OCI-LY3 (cell line): ENCODE data around the gene SNTG2.

ENCODE experiments used
- H2AFZ ChIP-seq: fragments of 200-600, 300-600 bp; shearing (Covaris generic); 2 replicates; pipeline ENCODE4 v1.6.0; 2014; ENCODE audit warnings: antibody characterized with exemption, low read depth, low read length
- H3K27ac ChIP-seq: fragments of 200-600, 300-600 bp; sonication (generic); 2 replicates; pipeline ENCODE4 v1.5.1; 2014; ENCODE audit warnings: mild to moderate bottlenecking, low read length, moderate library complexity, mixed read lengths
- H3K27me3 ChIP-seq: fragments of 200-600, 300-600 bp; sonication (generic); 2 replicates; pipeline ENCODE4 v1.6.1; 2014; ENCODE audit warnings: low read depth, low read length, mixed read lengths
- H3K36me3 ChIP-seq: fragments of 200-600, 300-600 bp; sonication (generic); replicated peaks from 2 replicates; pipeline ENCODE3; 2014; ENCODE audit warnings: low read depth, low read length, mixed read lengths
- H3K4me1 ChIP-seq: fragments of 300-600, 200-600 bp; sonication (generic); 2 replicates; pipeline ENCODE4 v1.6.1; 2014; ENCODE audit warnings: low read length, mixed read lengths
- H3K4me2 ChIP-seq: fragments of 200-600, 300-600 bp; sonication (generic); 2 replicates; pipeline ENCODE4 v1.6.1; 2014; ENCODE audit warnings: low read length, mixed read lengths
- H3K4me3 ChIP-seq: fragments of 300-600, 200-600 bp; sonication (generic); 2 replicates; pipeline ENCODE4 v1.5.1; 2014; ENCODE audit warnings: antibody characterized with exemption, mild to moderate bottlenecking, low read length, moderate library complexity
- H3K79me2 ChIP-seq: fragments of 300-600, 200-600 bp; shearing (Covaris generic); 2 replicates; pipeline ENCODE4 v1.6.1; 2014; ENCODE audit warnings: mild to moderate bottlenecking, low read length, mixed read lengths
- H3K9ac ChIP-seq: fragments of 300-600, 200-600 bp; shearing (Covaris generic); 2 replicates; pipeline ENCODE4 v1.6.0; 2014; ENCODE audit warnings: mild to moderate bottlenecking, low read length, moderate library complexity
- H3K9me3 ChIP-seq: fragments of 200-600, 300-600 bp; shearing (Covaris generic); 2 replicates; pipeline ENCODE4 v1.6.1; 2014; ENCODE audit warnings: low read length, mixed read lengths; ENCODE audit not compliant: insufficient read depth
- H4K20me1 ChIP-seq: fragments of 200-600, 300-600 bp; sonication (generic); 2 replicates; pipeline ENCODE4 v1.6.1; 2016; ENCODE audit warnings: low read length, mixed read lengths; ENCODE audit not compliant: insufficient read depth
- EZH2phosphoT487 ChIP-seq: fragments of 200-600 bp; shearing (Covaris generic); IDR thresholded peaks from 2 replicates; pipeline ENCODE4 v1.6.1; 2018; ENCODE audit warnings: antibody characterized with exemption, mixed run types, low read depth
- TF ChIP-seq, protein P1 (sequence below): fragments of 200-600, 300-600 bp; sonication (generic); IDR thresholded peaks from 2 replicates; pipeline ENCODE4 v1.5.1; 2014; ENCODE audit warnings: antibody characterized with exemption, low read length, low read depth

The SNTG2 gene

DNA sequence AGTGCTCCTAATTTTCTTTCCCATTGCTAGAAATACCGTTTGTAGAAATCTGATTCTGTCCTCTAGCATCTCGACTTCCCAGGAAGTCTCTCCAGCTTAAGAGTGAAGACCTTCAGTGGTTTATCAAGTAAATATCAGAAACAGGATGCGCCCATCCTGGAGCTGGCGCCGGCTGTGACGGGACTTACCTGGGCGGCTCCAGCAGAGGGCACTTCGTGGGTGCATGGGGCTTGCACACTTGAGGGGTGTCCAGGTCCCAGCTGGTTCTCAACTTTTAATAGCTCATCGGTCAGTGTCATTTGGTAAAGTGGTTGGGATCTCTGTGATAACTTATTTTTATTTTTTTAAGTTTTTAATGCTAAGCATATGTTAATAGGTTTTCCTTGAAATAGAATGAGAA lies 295.6 kb downstream of the SNTG2 start:
- H3K4me3 ChIP-seq = no peak overlapping the region
- H3K4me2 ChIP-seq = no peak overlapping the region
- H3K79me2 ChIP-seq = no peaks in the 10 kb centered on the region
- no peak overlapping the region for H2AFZ ChIP-seq
- peaks cover 7% of the 10 kb centered on the region; the same call in 1 of the 2 replicates for H3K27me3 ChIP-seq
- H3K9ac ChIP-seq = no peak overlapping the region
- H3K27ac ChIP-seq = no peak overlapping the region
- TF ChIP-seq, protein P1, sequence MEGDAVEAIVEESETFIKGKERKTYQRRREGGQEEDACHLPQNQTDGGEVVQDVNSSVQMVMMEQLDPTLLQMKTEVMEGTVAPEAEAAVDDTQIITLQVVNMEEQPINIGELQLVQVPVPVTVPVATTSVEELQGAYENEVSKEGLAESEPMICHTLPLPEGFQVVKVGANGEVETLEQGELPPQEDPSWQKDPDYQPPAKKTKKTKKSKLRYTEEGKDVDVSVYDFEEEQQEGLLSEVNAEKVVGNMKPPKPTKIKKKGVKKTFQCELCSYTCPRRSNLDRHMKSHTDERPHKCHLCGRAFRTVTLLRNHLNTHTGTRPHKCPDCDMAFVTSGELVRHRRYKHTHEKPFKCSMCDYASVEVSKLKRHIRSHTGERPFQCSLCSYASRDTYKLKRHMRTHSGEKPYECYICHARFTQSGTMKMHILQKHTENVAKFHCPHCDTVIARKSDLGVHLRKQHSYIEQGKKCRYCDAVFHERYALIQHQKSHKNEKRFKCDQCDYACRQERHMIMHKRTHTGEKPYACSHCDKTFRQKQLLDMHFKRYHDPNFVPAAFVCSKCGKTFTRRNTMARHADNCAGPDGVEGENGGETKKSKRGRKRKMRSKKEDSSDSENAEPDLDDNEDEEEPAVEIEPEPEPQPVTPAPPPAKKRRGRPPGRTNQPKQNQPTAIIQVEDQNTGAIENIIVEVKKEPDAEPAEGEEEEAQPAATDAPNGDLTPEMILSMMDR = no peak
- no peak for TF ChIP-seq EZH2phosphoT487
- H4K20me1 ChIP-seq = no peaks in the 10 kb centered on the region
- H3K36me3 ChIP-seq = no peaks in the 10 kb centered on the region
- H3K4me1 ChIP-seq = no peaks in the 10 kb centered on the region
- H3K9me3 ChIP-seq = no peaks in the 10 kb centered on the region

DNA sequence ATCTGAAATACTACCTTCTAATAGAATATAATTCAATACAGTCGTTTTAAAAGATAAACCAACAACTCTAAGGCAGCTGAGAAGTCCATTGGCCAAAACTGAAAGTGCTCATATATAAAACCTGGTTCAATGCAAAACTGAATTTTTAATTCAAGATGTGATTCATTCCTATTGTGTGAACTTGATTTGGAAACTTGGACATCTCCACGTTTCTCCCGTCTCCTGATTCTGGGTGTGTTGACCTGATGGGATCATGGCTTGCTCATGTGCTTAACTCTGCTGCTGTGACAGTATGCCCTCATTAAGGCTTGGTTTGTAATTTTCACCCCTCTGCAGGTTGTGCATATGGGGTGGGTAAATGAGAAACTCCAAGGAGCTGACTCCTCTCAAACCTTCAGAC lies 296.3 kb downstream of the SNTG2 start:
- no peak overlapping the region for H3K27ac ChIP-seq
- TF ChIP-seq, protein P1 = no peak
- no peak for TF ChIP-seq EZH2phosphoT487

DNA sequence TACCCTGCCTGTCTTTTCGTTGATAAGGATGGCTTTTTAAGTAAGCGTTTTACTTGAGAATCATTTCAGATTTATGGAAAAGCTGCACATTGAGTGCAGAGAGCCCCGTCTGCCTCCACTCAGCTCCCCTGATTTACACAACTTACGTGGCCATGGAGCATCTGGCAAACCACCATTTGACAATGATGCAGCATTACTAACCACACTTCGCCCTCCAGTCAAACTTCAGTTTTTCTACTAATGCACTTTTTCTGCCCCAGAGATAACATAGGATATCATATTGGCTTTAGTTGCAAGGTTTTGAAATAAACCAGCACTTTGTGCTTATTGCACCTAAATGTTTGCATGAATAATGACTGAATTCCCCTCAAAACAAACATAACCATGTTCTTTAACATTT lies 297.5 kb downstream of the SNTG2 start:
- H3K4me3 ChIP-seq = no peak overlapping the region
- H3K27me3 ChIP-seq = peaks cover 7% of the 10 kb centered on the region; the same call in 1 of the 2 replicates
- no peaks in the 10 kb centered on the region for H3K9me3 ChIP-seq
- H3K4me2 ChIP-seq = no peak overlapping the region
- no peaks in the 10 kb centered on the region for H3K79me2 ChIP-seq
- H3K4me1 ChIP-seq = no peaks in the 10 kb centered on the region
- TF ChIP-seq EZH2phosphoT487 = no peak
- TF ChIP-seq, protein P1 = no peak
- no peak overlapping the region for H2AFZ ChIP-seq
- H4K20me1 ChIP-seq = no peaks in the 10 kb centered on the region
- no peaks in the 10 kb centered on the region for H3K36me3 ChIP-seq
- no peak overlapping the region for H3K27ac ChIP-seq
- H3K9ac ChIP-seq = no peak overlapping the region

More for the DNA sequence above, 296.3 kb downstream of the SNTG2 start:
- Histone ChIP-seq H3K36me3 (no peaks in the 10 kb centered on the region), H3K27me3 (peaks cover 7% of the 10 kb centered on the region; the same call in 1 of the 2 replicates), H3K9ac (no peak overlapping the region), H2AFZ (no peak overlapping the region), H3K9me3 (no peaks in the 10 kb centered on the region), H3K4me2 (no peak overlapping the region), H3K79me2 (no peaks in the 10 kb centered on the region), H3K4me3 (no peak overlapping the region), H3K4me1 (no peaks in the 10 kb centered on the region), H4K20me1 (no peaks in the 10 kb centered on the region)

DNA sequence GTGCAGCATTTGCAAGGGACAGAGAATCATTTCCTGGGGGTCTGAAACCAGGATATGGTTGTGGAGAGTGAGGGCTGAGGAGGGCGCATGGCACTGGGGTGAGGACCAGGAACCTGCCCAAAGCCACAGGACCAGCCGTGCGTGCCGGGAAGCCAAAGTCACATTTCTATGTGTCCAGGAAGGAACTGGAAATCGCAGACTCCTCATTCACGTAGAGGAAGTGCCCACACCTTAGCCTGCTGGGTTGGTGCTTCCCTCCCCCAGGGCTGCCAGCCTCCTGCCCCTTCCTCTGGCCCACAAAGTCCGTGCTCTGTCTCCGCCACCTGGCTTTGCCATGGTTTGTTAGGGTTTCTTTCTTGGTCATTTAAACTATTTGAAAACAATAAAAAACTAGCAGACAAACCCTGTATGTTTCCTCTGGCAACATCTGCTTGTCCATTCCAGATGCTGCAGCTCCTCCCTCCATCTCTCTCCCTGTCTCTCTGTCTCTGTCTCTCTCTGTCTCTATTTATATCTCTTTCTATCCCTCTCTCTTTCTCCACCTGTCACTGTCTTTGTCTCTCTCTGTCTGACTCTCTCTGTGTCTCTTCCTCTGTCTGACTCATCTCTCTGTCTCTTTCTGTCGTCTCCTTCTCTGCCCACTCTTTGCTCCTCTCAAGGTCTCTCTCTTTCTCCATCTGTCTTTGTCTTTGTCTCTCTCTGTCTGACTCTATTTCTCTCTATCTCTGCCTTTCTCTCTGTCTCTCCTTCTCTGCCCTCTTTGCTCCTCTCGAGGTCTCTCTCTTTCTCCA lies 299.4 kb downstream of the SNTG2 start:
- TF ChIP-seq EZH2phosphoT487 = no peak
- TF ChIP-seq, protein P1 = no peak
- Histone ChIP-seq H3K27ac (no peak overlapping the region), H2AFZ (no peak overlapping the region), H3K4me2 (no peak overlapping the region), H4K20me1 (no peaks in the 10 kb centered on the region), H3K36me3 (no peaks in the 10 kb centered on the region), H3K4me1 (no peaks in the 10 kb centered on the region), H3K9me3 (no peaks in the 10 kb centered on the region), H3K27me3 (peaks cover 7% of the 10 kb centered on the region; the same call in 1 of the 2 replicates), H3K9ac (no peak overlapping the region), H3K79me2 (no peaks in the 10 kb centered on the region), H3K4me3 (no peak overlapping the region)
